Panc1 (cell line): ENCODE data around the gene SOX9.

Experiments used
- POLR2AphosphoS5 ChIP-seq: IDR thresholded peaks from 2 replicates; pipeline ENCODE4 v1.6.1; 2012; ENCODE audit warnings: mild to moderate bottlenecking, low read depth, low read length, moderate library complexity
- SIN3A ChIP-seq: IDR thresholded peaks from 2 replicates; pipeline ENCODE4 v1.6.1; 2012; ENCODE audit warnings: low read depth, mild to moderate bottlenecking, low read length, moderate library complexity, borderline replicate concordance; ENCODE audit not compliant: insufficient read depth
- TF ChIP-seq, protein P1 (sequence below): fragments of 450-650 bp; IDR thresholded peaks from 2 replicates; pipeline ENCODE4 v1.5.1; 2017; ENCODE audit warnings: mild to moderate bottlenecking
- TF ChIP-seq, protein P2 (sequence below), 2 experiments: IDR thresholded peaks; 2 replicates each; pipeline ENCODE4 v1.6.1; 2011 to 2012; ENCODE audit warnings: low read depth in 2 of 2, control low read depth in 1 of 2, low read length in 1 of 2, mild to moderate bottlenecking in 1 of 2, moderate library complexity in 1 of 2; ENCODE audit not compliant: insufficient read depth in 1 of 2

DNA sequence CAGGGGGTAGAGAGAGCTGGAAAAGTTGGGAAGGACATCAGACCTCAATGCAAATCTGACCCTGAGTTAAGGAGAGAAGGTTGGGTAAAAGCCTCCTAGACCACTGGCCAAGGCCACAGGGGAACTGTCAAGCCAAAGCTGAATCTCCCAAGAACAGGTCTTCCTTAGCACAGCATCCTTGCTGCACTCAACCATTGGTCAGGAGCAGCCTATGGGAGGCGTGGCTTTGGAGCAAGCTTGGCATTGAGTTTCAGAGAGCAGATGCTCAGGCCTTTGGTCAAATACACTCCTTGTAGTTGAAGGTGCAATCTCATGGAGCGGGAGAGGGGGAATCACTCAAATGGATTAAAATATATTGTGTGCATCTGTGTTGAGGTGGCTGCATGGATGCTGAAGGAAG is 21.8 kb downstream of the SOX9 start:
- TF ChIP-seq, protein P1, sequence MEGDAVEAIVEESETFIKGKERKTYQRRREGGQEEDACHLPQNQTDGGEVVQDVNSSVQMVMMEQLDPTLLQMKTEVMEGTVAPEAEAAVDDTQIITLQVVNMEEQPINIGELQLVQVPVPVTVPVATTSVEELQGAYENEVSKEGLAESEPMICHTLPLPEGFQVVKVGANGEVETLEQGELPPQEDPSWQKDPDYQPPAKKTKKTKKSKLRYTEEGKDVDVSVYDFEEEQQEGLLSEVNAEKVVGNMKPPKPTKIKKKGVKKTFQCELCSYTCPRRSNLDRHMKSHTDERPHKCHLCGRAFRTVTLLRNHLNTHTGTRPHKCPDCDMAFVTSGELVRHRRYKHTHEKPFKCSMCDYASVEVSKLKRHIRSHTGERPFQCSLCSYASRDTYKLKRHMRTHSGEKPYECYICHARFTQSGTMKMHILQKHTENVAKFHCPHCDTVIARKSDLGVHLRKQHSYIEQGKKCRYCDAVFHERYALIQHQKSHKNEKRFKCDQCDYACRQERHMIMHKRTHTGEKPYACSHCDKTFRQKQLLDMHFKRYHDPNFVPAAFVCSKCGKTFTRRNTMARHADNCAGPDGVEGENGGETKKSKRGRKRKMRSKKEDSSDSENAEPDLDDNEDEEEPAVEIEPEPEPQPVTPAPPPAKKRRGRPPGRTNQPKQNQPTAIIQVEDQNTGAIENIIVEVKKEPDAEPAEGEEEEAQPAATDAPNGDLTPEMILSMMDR = no peak
- TF ChIP-seq POLR2AphosphoS5 = no peak
- TF ChIP-seq, protein P2, sequence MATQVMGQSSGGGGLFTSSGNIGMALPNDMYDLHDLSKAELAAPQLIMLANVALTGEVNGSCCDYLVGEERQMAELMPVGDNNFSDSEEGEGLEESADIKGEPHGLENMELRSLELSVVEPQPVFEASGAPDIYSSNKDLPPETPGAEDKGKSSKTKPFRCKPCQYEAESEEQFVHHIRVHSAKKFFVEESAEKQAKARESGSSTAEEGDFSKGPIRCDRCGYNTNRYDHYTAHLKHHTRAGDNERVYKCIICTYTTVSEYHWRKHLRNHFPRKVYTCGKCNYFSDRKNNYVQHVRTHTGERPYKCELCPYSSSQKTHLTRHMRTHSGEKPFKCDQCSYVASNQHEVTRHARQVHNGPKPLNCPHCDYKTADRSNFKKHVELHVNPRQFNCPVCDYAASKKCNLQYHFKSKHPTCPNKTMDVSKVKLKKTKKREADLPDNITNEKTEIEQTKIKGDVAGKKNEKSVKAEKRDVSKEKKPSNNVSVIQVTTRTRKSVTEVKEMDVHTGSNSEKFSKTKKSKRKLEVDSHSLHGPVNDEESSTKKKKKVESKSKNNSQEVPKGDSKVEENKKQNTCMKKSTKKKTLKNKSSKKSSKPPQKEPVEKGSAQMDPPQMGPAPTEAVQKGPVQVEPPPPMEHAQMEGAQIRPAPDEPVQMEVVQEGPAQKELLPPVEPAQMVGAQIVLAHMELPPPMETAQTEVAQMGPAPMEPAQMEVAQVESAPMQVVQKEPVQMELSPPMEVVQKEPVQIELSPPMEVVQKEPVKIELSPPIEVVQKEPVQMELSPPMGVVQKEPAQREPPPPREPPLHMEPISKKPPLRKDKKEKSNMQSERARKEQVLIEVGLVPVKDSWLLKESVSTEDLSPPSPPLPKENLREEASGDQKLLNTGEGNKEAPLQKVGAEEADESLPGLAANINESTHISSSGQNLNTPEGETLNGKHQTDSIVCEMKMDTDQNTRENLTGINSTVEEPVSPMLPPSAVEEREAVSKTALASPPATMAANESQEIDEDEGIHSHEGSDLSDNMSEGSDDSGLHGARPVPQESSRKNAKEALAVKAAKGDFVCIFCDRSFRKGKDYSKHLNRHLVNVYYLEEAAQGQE (IDR thresholded peaks at IDR 0.05; ENCODE audit: insufficient read depth in 1 of 2, low read depth in 2 of 2, low read length in 1 of 2) = no peak
- no peak for TF ChIP-seq SIN3A
